Subcutaneous adipose tissue (tissue), 4 donors: ENCODE results near the gene CRYGN. TPM values are rescaled to one million over a fixed set of nuclear protein-coding genes. Genes with fewer than 3 reads are reported as not detected.

ENCODE experiments used
- total RNA-seq, 4 donors: library from RNA; depleted of rRNA; stranded (reverse); fragments of >200 nt; gene quantifications; one replicate each; pipeline ENCODE4 v1.1.0, GENCODE V29; 2016
- TF ChIP-seq, protein P1 (sequence below): fragments of 450-650 bp; IDR thresholded peaks from one replicate; pipeline ENCODE4 v1.5.1; 2016; ENCODE audit warnings: low read depth, mild to moderate bottlenecking, control low read depth, antibody characterized with exemption, moderate library complexity

Gene CRYGN
- total RNA-seq, 4 donors from 2014 or later = 1.3 TPM; not detected in 3

GRCh38 chr7:151482883-151483710, 43.2 kb upstream of the CRYGN start:
- TF ChIP-seq, protein P1, sequence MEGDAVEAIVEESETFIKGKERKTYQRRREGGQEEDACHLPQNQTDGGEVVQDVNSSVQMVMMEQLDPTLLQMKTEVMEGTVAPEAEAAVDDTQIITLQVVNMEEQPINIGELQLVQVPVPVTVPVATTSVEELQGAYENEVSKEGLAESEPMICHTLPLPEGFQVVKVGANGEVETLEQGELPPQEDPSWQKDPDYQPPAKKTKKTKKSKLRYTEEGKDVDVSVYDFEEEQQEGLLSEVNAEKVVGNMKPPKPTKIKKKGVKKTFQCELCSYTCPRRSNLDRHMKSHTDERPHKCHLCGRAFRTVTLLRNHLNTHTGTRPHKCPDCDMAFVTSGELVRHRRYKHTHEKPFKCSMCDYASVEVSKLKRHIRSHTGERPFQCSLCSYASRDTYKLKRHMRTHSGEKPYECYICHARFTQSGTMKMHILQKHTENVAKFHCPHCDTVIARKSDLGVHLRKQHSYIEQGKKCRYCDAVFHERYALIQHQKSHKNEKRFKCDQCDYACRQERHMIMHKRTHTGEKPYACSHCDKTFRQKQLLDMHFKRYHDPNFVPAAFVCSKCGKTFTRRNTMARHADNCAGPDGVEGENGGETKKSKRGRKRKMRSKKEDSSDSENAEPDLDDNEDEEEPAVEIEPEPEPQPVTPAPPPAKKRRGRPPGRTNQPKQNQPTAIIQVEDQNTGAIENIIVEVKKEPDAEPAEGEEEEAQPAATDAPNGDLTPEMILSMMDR = no peak

DNA sequence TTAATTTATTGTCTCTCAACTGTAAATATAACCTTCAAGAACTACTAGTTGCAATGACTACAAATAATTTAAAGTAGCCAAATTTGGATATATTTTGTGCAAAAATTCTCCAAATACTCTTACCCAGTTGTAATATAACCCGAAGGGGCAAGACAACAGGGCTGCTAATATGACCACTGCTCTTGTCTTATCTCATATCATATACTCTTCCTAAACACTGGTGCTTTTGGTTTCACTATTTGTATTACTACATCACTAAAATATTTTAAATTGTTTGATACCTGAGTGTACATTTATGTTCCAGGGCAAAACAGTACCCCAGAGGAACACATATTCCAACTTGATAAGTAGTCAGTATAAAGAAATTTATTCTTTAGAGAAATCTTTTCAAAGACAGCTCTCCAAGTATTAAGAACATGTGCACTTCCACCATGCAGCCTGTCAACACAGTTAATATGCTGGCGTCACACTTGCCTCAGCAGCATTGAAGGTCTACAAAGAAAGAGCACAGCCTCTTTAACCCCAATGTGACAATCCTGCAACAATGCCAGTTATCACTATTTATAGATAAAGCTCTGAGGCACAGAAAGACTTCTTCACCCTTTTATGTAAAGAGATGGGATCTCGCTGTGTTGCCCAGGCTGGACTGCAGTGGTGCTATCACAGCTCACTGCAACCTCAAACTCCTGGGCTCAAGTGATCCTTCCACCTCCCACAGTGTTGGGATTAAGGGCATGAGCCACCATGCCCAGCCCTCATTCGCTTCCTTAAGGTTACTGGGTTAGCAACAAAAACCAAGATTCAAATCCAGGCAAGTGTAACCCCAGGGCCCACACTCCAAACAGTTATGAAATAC, 41.9 kb upstream of the CRYGN start:
- TF ChIP-seq, protein P1 = no peak

DNA sequence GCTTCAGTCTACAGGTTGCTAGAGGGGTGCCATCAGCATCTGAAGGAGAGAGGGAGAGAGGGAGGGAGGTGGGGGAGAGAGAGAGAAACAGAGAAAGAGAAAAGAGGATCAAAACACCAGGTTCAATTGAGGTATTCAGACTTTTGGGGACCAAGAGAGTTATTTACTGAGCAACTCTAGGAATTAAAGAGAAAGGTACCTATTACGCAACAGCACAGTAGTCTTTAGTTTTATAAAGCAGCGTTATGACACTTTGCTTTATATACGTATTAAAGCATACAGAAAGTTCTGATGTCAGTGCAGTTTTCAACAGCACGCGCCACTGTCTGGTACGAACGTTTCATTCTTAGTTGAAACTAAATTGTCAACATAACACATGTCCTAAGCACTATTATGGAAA, 37.9 kb upstream of the CRYGN start:
- TF ChIP-seq, protein P1 = no peak

- TF ChIP-seq, protein P1 = no peak
Observed at GRCh38 chr7:151472644-151473380, 32.9 kb upstream of the CRYGN start.

GRCh38 chr7:151470711-151471110, 30.8 kb upstream of the CRYGN start:
- TF ChIP-seq, protein P1 = no peak

GRCh38 chr7:151469281-151469680, 29.3 kb upstream of the CRYGN start:
- TF ChIP-seq, protein P1 = no peak
